ENCODE data around the gene JMJD1C.

DNA sequence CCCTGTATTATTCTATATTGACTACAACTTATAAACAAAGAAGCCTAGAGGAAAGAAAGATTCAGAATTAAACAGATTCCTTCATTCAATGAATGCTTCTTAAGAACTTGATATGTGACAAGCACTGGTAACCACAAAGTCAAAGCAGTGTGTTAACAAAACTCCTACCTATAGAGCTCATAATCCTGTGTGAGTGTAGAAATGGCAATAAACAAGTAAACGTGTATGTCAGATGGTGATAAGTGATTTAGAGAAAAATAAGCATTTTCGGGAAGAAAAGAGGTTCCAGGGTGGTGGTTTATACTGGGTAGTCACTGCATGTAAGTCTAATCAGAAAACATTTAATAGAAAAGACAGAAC is 141.3 kb downstream of the JMJD1C start:
- TF ChIP-seq CTCF (IDR thresholded peaks at IDR 0.05) (no peak), POLR2A (IDR thresholded peaks at IDR 0.05) (no peak), POLR2AphosphoS5 (IDR thresholded peaks at IDR 0.05; ENCODE audit: insufficient read depth in 1 of 2, low read depth in 1 of 2) (no peak)
